HFFc6 (cell line): ENCODE results near the gene KIRREL3. TPM values are rescaled to one million over a fixed set of nuclear protein-coding genes. Genes with fewer than 3 reads are reported as not detected.

Experiments
- DNase-seq: peaks from one replicate; pipeline ENCODE4 v3.0.0-alpha.2; 2018
- H3K27ac Mint-ChIP-seq: 2 replicates; pipeline ENCODE4 v1.8.0; 2020; ENCODE audit warnings: mild to moderate bottlenecking, mixed read lengths
- H3K27me3 Mint-ChIP-seq: 2 replicates; pipeline ENCODE4 v1.8.0; 2021; ENCODE audit warnings: mild to moderate bottlenecking, moderate library complexity, mixed read lengths; ENCODE audit not compliant: insufficient read depth
- H3K36me3 Mint-ChIP-seq: 2 replicates; pipeline ENCODE4 v1.8.0; 2021; ENCODE audit warnings: low read depth, mixed read lengths
- H3K4me1 Mint-ChIP-seq: 2 replicates; pipeline ENCODE4 v1.8.0; 2020; ENCODE audit warnings: low read depth, mixed read lengths
- H3K4me3 Mint-ChIP-seq: 2 replicates; pipeline ENCODE4 v1.8.0; 2020; ENCODE audit warnings: mild to moderate bottlenecking, moderate library complexity, mixed read lengths
- H3K9me3 Mint-ChIP-seq: 2 replicates; pipeline ENCODE4 v1.8.0; 2020; ENCODE audit warnings: mild to moderate bottlenecking, mixed read lengths
- CTCF ChIP-seq: fragments of 200-600 bp; sonication (generic); IDR thresholded peaks from 2 replicates; pipeline ENCODE4 v1.5.0; 2021; ENCODE audit warnings: antibody characterized with exemption, mild to moderate bottlenecking
- total RNA-seq, 6 experiments: library from RNA; stranded (reverse); fragmentation: NEBNext Ultra II Directional; extraction: Animal tissue kit (Norgen Biotek cat#: 25700); gene quantifications; 2 replicates in 1 of 6; 3 replicates in 5 of 6; pipeline ENCODE4 v1.2.3, GENCODE V29; 2021

KIRREL3 gene
- total RNA-seq, 6 experiments from 2014 or later, result 22.2 to 38.2 (median 33.2) TPM

- Mint-ChIP-seq H3K27me3 (peaks cover 3% of the 10 kb centered on the region), H3K4me1 (peaks cover 23% of the 10 kb centered on the region), H3K36me3 (peaks cover 42% of the 10 kb centered on the region; the same call in 1 of the 2 replicates), H3K9me3 (no peaks in the 10 kb centered on the region), H3K4me3 (no peak overlapping the region), H3K27ac (no peak overlapping the region)
- no peak for DNase-seq
- no peak for TF ChIP-seq CTCF
Observed at GRCh38 chr11:126886085-126886484, 114.5 kb downstream of the KIRREL3 start.

- no peak for TF ChIP-seq CTCF
Observed at GRCh38 chr11:126884594-126884993, 116.0 kb downstream of the KIRREL3 start.

GRCh38 chr11:126884192-126884591, 116.4 kb downstream of the KIRREL3 start:
- peaks cover 32% of the 10 kb centered on the region for H3K4me1 Mint-ChIP-seq
- H3K27me3 Mint-ChIP-seq, result no peaks in the 10 kb centered on the region; the same call in 1 of the 2 replicates
- H3K9me3 Mint-ChIP-seq, result no peaks in the 10 kb centered on the region
- H3K27ac Mint-ChIP-seq, result no peak overlapping the region
- H3K36me3 Mint-ChIP-seq, result peaks cover 39% of the 10 kb centered on the region; the same call in 1 of the 2 replicates
- TF ChIP-seq CTCF, result no peak
- no peak overlapping the region for H3K4me3 Mint-ChIP-seq
- DNase-seq, result no peak

More at GRCh38 chr11:126884594-126884993, 116.0 kb downstream of the KIRREL3 start:
- H3K4me3 Mint-ChIP-seq, result no peak overlapping the region
- no peaks in the 10 kb centered on the region for H3K9me3 Mint-ChIP-seq
- H3K27me3 Mint-ChIP-seq, result no peaks in the 10 kb centered on the region; the same call in 1 of the 2 replicates
- no peak overlapping the region for H3K27ac Mint-ChIP-seq
- H3K36me3 Mint-ChIP-seq, result peaks cover 42% of the 10 kb centered on the region; the same call in 1 of the 2 replicates
- H3K4me1 Mint-ChIP-seq, result peaks cover 28% of the 10 kb centered on the region
- no peak for DNase-seq

- Mint-ChIP-seq H3K27me3 (no peaks in the 10 kb centered on the region; the same call in 1 of the 2 replicates), H3K27ac (no peak overlapping the region), H3K36me3 (peaks cover 14% of the 10 kb centered on the region; the same call in 1 of the 2 replicates), H3K4me1 (peaks cover 19% of the 10 kb centered on the region), H3K4me3 (no peak overlapping the region), H3K9me3 (no peaks in the 10 kb centered on the region)
- no peak for DNase-seq
- no peak for TF ChIP-seq CTCF
Observed at GRCh38 chr11:126880872-126881271, 119.7 kb downstream of the KIRREL3 start.

GRCh38 chr11:126879516-126879915, 121.1 kb downstream of the KIRREL3 start:
- Mint-ChIP-seq H3K9me3 (no peaks in the 10 kb centered on the region), H3K27me3 (no peaks in the 10 kb centered on the region; the same call in 1 of the 2 replicates), H3K4me3 (no peak overlapping the region), H3K4me1 (peaks cover 30% of the 10 kb centered on the region), H3K27ac (no peak overlapping the region), H3K36me3 (peaks cover 5% of the 10 kb centered on the region; the same call in 1 of the 2 replicates)
- TF ChIP-seq CTCF, result no peak
- DNase-seq, result no peak
